Effector memory CD4-positive, alpha-beta T cell (primary cell): ENCODE results near the gene NELL1.

Experiments used
- DNase-seq, 3 donors: peaks; one replicate each; pipeline ENCODE4 v3.0.0-alpha.2; 2020
- H3K27ac ChIP-seq: 2 replicates; pipeline ENCODE4 v1.7.0; 2013; ENCODE audit warnings: mild to moderate bottlenecking, low read length, moderate library complexity; ENCODE audit not compliant: insufficient read depth, poor library complexity, severe bottlenecking
- H3K27me3 ChIP-seq: replicated peaks from 2 replicates; pipeline ENCODE4 v1.7.0; 2013; ENCODE audit warnings: mild to moderate bottlenecking, low read length; ENCODE audit not compliant: insufficient read depth, control insufficient read depth, poor library complexity, severe bottlenecking
- H3K36me3 ChIP-seq: 2 replicates; pipeline ENCODE4 v1.7.0; 2013; ENCODE audit warnings: mild to moderate bottlenecking, low read length, moderate library complexity; ENCODE audit not compliant: control insufficient read depth, insufficient read depth
- H3K4me1 ChIP-seq: 2 replicates; pipeline ENCODE4 v1.7.0; 2013; ENCODE audit warnings: low read length, mild to moderate bottlenecking; ENCODE audit not compliant: control insufficient read depth, insufficient read depth, poor library complexity, severe bottlenecking
- H3K4me3 ChIP-seq: 2 replicates; pipeline ENCODE4 v1.7.0; 2013; ENCODE audit warnings: low read length, low read depth, mild to moderate bottlenecking; ENCODE audit not compliant: insufficient read depth, poor library complexity, severe bottlenecking
- H3K9me3 ChIP-seq: 2 replicates; pipeline ENCODE4 v1.7.0; 2013; ENCODE audit warnings: mild to moderate bottlenecking, low read length, moderate library complexity; ENCODE audit not compliant: control insufficient read depth

The NELL1 gene

GRCh38 chr11:21615955-21616371 lies 946.6 kb downstream of the NELL1 start:
- no peaks in the 10 kb centered on the region for H3K36me3 ChIP-seq
- no peaks in the 10 kb centered on the region for H3K9me3 ChIP-seq
- H3K27ac ChIP-seq, result no peak overlapping the region
- no peak for DNase-seq
- no peaks in the 10 kb centered on the region for H3K4me1 ChIP-seq
- no peak overlapping the region for H3K4me3 ChIP-seq
- H3K27me3 ChIP-seq, result no peaks in the 10 kb centered on the region

- Histone ChIP-seq H3K4me1 (no peaks in the 10 kb centered on the region), H3K4me3 (no peak overlapping the region), H3K27ac (no peak overlapping the region), H3K36me3 (no peaks in the 10 kb centered on the region), H3K27me3 (no peaks in the 10 kb centered on the region), H3K9me3 (peaks cover 3% of the 10 kb centered on the region)
- no peak for DNase-seq
These were observed 953.2 kb downstream of the NELL1 start for GRCh38 chr11:21622566-21622965.

- no peak overlapping the region for H3K27ac ChIP-seq
- H3K9me3 ChIP-seq, result peaks cover 3% of the 10 kb centered on the region
- no peak for DNase-seq
- no peaks in the 10 kb centered on the region for H3K36me3 ChIP-seq
- H3K27me3 ChIP-seq, result no peaks in the 10 kb centered on the region
- no peak overlapping the region for H3K4me3 ChIP-seq
- H3K4me1 ChIP-seq, result no peaks in the 10 kb centered on the region
These were observed 953.6 kb downstream of the NELL1 start for GRCh38 chr11:21622995-21623394.
